Skeletal muscle cell (primary cell): ENCODE data around the gene EIF4A3.

ENCODE experiments used
- DNase-seq: peaks from one replicate; pipeline ENCODE4 v3.0.0-alpha.2; 2010; ENCODE audit warnings: low read depth
- H3K4me3 ChIP-seq: 2 replicates; pipeline ENCODE4 v1.5.1; 2011; ENCODE audit warnings: low read depth, mild to moderate bottlenecking, control low read depth, low read length, moderate library complexity

Gene EIF4A3

DNA sequence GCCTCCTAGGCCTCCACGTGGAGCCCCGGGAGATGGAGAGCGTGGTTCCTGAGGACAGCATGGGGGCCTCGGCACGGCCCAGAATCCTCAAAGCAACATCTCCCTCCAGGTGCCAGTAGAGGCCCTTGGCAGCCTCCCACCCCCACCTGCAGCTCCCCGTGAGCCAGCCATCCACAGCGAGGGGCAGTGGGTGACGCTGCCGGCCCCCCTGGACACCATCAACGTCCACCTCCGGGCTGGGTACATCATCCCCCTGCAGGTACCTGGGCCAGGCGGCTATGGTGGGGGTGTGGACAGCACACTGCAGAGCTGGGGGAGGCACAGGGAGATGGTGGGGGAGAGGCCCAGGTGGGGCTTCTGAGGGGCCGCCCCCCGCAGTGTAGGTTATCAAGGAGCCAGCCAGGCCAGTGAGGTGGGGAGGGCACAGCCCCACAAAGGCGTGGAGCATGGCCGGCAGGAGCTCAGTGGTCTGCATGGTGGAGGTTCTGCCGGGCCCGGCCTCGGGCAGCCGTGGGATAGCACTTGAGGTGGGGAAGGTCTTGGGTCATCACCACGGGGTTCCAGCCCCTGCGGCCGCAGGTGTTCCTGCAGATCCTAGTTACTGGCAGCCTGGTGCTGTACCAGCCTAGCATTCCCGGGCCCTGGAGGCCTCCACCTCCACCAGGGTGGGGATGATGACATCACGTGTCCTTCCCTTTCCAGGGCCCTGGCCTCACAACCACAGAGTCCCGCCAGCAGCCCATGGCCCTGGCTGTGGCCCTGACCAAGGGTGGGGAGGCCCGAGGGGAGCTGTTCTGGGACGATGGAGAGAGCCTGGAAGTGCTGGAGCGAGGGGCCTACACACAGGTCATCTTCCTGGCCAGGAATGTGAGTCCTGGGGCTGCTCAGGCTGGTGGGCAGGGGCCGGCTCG lies 29.2 kb downstream of the EIF4A3 start:
- no peak overlapping the region for H3K4me3 ChIP-seq
- DNase-seq: no peak

DNA sequence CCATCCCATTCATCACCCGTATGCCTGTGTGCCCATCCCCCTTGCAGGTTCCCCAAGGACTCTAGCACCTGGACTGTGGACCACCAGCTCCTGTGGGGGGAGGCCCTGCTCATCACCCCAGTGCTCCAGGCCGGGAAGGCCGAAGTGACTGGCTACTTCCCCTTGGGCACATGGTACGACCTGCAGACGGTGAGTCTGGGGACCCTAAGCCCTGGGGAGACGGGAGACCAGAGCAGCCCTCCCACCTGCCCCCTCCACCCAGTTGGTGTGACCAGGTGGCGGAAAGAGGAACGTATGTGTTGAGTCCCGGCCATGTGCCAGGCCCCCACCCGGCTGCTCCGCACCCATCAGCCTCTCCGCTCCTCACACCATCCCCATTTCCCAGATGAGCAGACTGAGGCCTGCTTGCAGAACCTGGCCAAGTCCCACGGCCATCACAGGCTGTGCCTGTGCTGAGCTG lies 30.0 kb downstream of the EIF4A3 start:
- DNase-seq: no peak
- H3K4me3 ChIP-seq: no peak overlapping the region

DNA sequence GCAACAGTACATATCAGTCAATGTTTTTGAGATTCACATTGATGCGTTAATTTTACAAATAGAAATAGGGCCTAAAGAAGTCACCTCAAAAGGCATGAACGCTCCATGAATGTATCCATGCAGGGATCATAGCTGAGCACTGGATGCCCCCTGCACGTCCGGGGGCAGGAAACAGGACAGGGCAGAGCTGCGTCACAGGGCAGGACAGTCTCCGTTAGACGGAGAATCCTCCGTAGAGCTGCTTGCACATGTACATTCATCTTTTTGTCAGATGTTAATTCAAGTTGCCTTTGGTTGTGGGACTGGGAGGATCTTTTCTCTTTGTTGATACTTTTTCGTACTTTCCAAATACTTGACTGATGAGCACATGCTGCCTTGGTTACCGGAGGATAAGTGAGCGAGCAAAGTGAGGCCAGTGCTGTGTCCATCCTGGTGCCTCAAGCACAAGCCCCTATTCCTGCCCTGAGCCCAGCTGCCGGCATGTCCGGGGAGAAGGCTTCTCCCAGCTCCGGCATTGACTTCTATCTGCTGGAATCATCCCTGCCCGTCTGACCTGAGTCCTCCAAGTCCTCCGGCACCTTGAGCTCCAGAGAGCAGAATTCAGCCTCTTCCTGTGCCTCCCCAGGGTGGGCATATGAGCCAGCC lies 30.5 kb downstream of the EIF4A3 start:
- no peak overlapping the region for H3K4me3 ChIP-seq
- no peak for DNase-seq

DNA sequence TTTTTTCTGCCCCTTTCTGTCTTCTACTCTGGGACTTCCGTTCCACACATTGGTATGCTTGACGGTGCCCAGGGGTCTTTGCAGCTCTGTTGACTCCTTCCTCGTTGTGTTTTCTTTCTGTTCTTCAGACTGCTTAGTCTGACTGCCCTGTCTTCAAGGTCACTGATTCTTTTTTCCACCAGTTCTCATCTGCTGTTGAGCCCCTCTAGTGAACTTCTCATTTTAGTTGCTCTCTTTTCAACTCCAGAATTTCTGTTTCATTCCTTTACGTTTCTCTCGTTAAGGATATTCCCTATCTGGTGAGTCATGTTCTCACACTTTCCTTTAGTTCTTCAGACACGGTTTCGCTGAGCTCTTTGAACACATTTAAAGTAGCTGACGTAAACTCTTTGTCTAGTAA lies 31.8 kb downstream of the EIF4A3 start:
- no peak for DNase-seq
- H3K4me3 ChIP-seq: no peak overlapping the region

DNA sequence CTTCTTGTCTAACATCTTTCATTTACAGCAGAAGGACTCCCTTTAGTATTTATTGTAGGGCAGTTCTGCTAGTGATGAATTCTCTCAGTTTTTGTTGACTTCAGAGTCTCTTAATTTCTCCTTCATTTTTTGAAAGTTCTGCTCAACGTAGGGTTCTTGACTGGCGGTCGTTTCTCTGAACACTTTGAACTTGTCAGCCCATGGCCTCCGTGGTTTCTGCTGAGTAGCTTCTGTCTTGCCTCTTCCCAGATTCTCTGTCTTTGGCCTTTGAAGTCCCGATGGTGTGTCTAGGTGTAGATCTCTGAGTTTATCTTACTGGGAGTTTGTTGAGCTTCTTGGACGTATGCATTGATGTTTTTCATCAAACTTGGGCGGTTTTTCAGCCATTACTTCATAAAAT lies 32.2 kb downstream of the EIF4A3 start:
- DNase-seq: no peak
- H3K4me3 ChIP-seq: no peak overlapping the region

DNA sequence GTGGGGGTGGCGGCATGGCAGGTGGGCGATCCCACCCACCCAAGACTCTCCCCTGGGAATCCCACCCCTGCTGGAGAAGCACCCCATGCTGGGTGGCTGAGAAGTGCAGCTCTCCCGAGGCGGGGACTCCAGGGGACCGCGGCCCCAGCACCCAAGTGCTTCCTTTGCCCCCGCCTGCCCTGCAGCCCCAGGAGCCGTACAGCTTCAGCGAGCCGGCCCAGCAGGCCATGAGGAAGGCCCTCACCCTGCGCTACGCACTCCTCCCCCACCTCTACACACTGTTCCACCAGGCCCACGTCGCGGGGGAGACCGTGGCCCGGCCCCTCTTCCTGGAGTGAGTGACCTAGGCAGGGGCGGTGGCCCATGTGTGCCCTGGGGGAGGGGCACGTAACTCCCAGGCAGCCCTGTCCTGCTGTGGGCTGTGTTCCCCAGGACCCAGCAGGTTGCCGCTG lies 33.9 kb downstream of the EIF4A3 start:
- no peak for DNase-seq
- H3K4me3 ChIP-seq: no peak overlapping the region

DNA sequence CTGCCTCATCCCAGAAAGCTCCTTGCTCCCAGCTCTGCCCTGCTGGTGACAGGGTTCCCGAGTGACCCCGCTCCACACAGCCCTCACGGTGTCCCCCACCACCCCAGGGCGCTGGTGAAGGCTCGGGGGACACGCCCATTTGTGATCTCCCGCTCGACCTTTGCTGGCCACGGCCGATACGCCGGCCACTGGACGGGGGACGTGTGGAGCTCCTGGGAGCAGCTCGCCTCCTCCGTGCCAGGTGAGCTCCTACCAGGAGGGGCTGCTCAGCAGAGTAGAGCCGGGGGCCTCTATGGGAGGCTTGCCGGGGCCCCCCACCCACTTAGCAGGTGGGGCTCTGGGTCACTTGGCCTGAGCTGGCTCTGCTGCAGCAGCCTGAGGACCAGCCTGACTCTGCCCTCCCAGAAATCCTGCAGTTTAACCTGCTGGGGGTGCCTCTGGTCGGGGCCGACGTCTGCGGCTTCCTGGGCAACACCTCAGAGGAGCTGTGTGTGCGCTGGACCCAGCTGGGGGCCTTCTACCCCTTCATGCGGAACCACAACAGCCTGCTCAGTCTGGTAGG lies 34.4 kb downstream of the EIF4A3 start:
- H3K4me3 ChIP-seq: no peak overlapping the region
- DNase-seq: no peak

DNA sequence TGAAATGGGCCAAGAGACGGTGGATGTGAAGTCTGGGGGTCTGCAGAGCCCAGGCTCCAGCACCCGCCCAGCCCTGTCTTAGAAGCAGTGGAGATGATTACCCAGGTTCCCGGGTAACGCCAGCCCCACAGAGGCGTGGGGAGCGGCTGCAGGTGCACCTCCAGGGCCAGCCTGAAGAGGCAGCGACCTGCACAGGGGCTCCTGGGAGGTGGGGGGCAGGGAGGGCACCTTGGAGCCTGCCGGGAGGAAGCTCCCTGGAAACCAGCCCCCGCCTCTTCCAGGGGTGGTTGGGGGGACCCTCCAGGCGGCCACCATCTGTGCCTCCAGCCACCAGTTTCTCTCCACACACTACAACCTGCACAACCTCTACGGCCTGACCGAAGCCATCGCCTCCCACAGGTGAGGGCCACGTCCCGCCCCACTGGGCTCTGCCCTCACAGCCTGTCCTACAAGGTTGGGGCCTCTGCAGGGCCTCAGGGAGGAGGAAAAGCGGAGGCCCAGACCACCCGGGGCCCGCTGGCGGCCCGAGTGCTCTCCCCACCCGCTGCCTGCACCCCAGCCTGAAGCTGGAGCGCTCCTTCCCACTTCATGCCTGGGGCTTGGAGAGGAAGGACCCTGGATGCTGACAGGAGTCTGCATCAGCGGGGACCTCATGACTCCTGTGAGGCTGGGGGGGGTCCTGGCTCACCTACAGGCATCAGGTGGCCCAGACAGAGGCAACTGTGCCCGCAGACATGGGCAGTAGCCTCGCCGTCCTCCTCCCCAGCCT lies 35.0 kb downstream of the EIF4A3 start:
- H3K4me3 ChIP-seq: no peak overlapping the region
- DNase-seq: no peak

DNA sequence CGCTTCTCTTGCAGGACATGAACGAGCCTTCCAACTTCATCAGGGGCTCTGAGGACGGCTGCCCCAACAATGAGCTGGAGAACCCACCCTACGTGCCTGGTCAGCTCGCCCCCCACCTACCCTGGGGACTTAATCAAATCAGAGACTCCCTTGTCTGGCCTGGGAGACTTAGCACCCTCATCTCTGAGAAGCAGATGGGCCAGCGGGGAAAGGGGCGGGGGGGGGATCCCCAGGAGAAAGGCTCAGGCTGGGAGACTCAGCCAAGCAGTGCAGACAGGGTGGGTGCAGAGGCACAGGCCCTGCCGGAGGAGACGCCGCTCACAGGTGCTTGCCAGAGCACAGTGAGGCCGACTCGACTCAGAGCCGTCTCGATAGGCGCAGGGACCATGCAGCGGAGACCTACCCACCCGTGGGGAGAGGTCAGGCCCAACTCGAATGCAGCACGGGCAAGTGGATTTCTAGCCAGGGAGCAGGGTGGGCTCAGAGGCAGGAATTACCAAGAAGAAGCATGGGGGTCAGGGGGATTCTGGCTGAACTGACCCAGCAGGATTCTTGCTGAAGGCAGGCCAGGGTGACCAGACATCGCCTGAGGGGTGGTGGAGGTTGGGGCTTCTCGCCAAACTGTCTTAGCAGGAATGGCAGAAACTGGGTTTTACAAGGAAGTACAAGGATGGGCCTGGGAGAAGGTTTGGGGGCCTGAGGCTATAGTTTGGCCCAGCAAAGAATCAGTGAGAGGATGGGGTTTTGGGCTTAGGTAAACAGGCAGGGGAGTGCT lies 35.8 kb downstream of the EIF4A3 start:
- no peak overlapping the region for H3K4me3 ChIP-seq
- no peak for DNase-seq

DNA sequence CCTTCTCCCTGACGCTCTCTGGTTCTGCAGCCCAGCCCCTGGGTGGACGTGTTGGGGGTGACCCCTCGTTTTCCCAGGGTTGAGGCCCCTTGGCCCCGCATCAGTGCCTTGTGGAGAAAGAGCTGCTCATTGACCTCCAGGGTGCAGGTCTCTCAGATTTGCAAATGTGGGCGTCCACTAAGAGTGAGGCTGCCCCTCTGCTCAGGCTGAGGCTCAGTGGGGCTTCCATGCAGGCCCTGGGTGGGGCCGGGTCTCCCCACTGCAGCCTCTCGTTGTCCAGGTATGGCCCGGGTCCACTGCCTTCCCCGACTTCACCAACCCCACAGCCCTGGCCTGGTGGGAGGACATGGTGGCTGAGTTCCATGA lies 36.5 kb downstream of the EIF4A3 start:
- no peak for DNase-seq
- no peak overlapping the region for H3K4me3 ChIP-seq

DNA sequence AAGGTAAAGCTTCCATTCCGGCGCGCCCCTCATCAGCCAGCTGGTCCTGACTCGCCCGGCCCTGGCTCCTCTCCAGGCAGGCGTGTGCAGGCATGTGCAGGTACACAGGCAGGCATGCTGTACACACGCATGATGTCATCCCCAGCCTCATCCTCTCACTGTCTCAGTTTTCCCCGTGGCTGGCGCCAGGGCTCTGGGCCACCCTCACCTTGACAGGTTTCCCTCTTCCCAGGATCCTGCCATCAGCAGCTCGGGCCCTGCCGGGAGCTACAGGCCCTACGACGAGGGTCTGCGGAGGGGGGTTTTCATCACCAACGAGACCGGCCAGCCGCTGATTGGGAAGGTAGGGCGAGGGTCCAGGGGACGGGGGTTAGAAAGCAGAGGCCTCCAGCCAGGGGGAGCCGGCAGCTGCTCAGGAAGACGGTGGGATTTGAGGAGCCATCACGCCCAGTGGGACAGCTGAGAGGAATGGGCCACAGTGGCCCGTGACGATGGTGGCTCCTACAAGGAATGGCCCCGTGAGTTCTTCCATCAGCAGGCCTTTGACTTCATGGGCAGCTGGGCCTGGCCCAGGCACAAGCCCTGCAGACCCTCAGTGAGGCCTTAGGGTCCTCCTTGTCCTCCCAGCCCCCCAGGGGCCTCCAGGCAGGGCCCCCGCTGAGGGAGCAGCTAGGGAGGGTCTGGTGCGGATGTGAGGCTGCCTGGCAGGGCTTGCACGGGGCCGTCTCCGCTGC lies 37.0 kb downstream of the EIF4A3 start:
- no peak for DNase-seq
- H3K4me3 ChIP-seq: no peak overlapping the region

DNA sequence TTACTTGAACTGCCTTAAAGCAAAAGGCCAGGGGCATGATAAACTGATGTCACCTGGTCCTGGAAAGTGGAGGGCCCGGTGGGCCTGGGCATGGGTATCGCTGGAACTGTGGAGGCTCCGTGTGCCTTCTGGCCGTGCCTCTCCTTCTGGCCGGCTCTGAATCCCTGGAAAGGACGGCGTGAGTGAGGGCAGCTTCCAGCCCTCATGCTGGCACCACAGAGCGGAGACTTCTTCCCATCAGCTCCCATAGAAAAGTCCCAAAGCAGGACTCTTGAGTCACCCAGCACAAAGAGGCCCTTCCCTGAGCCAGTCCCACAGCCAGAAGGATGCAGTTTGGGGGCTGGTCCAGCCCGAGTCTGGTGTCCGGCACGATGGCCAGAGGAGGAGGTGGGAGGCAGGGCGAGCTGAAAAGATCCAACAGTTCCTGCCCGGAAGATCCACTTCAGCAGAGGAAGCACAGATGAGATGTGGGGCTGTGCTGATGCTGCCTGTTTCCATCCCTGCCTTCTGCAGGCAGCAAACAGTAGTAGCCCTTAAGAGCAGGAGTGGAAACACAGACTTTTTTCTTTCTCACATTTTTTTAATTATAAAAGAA lies 37.8 kb downstream of the EIF4A3 start:
- no peak for DNase-seq
- no peak overlapping the region for H3K4me3 ChIP-seq

DNA sequence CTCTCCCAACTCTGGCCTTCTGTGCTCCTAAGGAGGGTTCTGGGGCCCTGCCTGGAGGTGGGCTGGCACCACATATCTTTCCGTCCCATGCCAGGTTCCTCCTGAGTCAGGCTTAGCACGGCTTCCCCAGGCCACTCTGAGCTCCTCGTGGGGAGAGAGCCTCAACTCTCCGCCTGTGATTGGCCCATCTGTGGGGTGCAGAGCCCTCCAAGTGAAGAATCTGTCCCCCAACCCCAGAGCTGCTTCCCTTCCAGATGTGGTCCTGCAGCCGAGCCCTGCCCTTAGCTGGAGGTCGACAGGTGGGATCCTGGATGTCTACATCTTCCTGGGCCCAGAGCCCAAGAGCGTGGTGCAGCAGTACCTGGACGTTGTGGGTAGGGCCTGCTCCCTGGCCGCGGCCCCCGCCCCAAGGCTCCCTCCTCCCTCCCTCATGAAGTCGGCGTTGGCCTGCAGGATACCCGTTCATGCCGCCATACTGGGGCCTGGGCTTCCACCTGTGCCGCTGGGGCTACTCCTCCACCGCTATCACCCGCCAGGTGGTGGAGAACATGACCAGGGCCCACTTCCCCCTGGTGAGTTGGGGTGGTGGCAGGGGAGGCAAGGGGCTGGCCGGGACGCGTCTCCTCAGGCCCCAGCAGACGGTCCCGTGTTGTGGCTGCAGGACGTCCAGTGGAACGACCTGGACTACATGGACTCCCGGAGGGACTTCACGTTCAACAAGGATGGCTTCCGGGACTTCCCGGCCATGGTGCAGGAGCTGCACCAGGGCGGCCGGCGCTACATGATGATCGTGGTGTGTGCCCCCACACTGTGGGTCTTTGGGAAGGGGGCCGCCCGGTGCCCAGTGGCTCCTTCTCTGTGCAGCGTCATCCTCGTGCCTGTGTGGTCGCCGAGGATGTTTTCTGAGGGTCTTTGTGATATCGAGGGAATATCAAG lies 38.6 kb downstream of the EIF4A3 start:
- no peak overlapping the region for H3K4me3 ChIP-seq
- DNase-seq: no peak

DNA sequence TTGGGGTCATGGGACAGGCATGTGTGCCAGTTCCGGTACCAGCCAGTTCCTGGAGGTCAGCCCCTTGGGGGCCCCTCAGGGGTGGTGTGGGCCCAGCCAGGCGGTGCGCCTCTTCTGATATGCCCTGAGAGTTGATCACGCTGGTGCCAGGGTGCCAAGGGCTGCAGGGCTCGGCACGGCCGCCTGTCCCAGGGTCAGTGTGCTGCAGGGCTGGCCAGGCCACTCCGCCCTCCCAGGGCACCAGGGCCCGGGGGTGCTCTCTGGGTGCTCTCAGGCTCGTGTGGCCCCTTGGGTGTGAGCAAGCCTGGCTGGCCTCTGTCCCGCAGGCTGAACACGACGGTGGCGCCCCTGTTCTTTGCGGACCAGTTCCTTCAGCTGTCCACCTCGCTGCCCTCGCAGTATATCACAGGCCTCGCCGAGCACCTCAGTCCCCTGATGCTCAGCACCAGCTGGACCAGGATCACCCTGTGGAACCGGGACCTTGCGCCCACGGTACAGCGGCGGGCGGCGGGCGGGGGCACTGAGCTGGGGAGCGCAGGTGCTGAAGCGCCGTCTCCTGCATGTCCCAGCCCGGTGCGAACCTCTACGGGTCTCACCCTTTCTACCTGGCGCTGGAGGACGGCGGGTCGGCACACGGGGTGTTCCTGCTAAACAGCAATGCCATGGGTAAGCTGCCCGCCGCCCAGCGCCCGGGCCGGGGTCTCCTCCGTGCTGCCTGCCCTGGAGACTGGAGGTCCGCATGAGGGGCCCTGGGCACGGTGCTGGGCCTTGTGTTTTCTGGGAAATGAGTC lies 39.5 kb downstream of the EIF4A3 start:
- DNase-seq: no peak
- no peak overlapping the region for H3K4me3 ChIP-seq

DNA sequence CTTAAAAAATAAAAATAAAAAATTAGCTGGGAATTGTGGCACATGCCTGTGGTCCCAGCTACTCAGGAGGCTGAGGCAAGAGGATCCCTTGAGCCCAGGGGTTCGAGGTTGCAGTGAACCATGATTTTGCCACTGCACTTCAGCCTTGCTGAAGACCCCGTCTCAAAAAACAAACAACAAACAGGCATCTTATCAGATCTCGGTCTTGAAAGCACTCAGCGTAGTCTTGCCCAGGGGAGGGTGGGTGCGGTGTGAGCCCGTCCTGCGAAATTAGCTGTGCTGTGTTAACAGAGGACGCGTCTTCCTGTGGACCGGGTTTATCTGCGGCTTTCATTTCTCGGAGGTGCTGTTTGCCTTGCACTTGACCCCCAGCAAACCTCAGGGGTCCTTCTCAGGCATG lies 40.2 kb downstream of the EIF4A3 start:
- DNase-seq: no peak
- H3K4me3 ChIP-seq: no peak overlapping the region

DNA sequence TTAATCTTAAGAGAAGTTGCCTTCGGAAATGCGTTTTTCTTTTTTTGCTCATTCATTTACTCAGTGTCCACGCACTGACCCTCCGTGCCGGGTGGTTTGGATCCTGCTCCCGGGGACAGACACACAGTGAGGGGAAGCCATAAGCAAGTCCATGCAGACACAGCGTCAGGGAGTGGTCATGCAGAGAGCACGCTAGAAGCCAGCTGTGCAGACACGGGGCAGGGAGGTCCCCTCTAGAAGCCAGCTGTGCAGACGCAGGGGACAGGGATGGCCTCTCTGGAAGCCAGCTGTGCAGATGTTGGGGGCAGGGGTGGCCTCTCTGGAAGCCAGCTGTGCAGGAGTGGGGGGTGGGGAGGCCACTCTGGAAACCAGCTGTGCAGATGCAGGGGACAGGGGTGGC lies 40.8 kb downstream of the EIF4A3 start:
- DNase-seq: no peak
- H3K4me3 ChIP-seq: no peak overlapping the region
